Measurements from ENCODE around the gene ST3GAL3. TPM values are rescaled to one million over a fixed set of nuclear protein-coding genes. Genes with fewer than 3 reads are reported as not detected.

ST3GAL3 gene
- polyA plus RNA-seq, 3 donors from 2014 or later = 0.08 to 8.1 (median 3.8) TPM

DNA sequence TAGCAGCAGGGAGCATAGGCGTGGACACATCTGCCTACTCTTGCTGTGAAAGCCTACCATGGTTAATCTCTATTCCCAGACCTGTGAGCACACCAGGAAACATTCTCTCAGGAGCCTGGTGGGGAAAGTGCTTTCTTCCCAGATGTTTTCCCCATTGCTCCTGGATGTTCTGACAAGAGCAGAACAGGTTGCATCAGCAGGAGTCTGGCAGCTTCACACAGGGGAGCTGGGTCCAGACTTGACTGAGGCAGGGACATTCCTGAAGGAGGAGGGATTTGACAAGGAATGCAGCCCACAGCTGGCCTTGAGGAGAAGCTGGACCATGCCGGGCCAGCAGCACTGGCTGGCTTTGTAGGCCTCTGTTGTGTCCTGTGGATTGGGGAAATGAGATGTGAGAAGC is 205.3 kb downstream of the ST3GAL3 start:
- H3K4me1 Mint-ChIP-seq = no peaks in the 10 kb centered on the region
- DNase-seq = no peak
- H3K9me3 Mint-ChIP-seq = no peaks in the 10 kb centered on the region
- peaks cover 0 to 23% (median 4%) of the 10 kb centered on the region in 3 donors for H3K36me3 Mint-ChIP-seq
- H3K27me3 Mint-ChIP-seq (ENCODE audit: low read depth in 3 of 3) = peaks cover 0 to 4% (median 0%) of the 10 kb centered on the region in 3 donors
- no peak overlapping the region for H3K4me3 Mint-ChIP-seq
- peak overlapping the region in 1 of 6 donors; percentile 41 for H3K27ac Mint-ChIP-seq

DNA sequence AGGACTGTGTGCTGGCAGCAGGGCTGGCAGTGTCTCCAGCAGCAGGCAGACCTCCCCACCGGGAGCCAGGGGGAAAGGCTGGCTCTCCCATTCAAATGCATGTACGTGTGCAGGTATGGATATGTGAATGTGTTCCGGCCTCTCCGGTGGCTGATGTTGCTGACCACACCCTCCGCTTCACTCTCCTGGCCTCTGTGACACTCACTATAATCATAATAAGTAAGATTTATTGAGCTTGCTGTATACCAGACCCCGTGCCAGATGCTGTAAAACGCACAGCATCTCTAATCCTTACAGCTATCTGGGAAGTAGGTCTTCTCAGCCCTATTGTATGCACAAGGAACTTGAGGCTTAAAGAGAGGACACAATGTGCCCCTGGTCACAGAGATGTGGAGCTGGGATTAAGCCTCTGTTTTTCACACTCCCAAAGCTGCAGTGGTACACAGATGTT is 205.7 kb downstream of the ST3GAL3 start:
- Mint-ChIP-seq H3K4me1 (no peaks in the 10 kb centered on the region), H3K4me3 (no peak overlapping the region), H3K36me3 (peaks cover 0 to 18% (median 2%) of the 10 kb centered on the region in 3 donors), H3K27me3 (ENCODE audit: low read depth in 3 of 3) (peaks cover 0 to 4% (median 0%) of the 10 kb centered on the region in 3 donors), H3K9me3 (no peaks in the 10 kb centered on the region), H3K27ac (no peak overlapping the region)
- DNase-seq = no peak

DNA sequence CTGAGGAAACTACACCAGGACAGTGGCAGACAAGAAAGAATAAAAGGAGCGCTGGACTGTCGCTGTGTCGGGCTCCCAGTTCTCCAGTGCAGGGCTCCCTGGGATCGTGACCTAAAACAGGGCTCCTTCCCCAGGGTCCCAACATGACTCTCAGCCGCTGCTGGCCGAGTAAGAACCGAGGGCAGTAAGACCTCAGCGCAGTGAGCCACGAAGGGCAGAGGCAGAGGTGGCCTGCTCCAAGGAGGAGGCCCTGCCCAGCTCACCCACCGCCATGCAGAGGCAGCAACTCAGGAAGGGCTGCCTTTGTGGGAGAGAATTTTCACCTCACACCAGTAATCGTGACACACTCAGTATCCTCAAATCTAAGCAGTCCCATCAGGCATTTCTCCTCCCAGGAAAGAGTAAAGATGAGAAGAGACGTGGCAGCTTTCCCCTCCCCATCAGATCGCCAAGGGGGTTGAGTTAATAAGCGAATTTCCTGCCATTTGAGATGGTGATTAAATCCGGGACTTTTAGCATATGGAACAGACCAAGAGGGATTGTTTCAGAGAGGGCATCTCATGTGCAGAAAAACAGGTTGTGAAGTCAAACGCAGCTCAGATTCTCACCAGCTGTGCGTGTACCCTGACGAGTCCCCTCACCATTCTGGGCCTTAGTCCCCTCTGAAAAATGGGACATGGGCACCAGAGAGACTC is 206.5 kb downstream of the ST3GAL3 start:
- Mint-ChIP-seq H3K36me3 (peaks cover 0 to 15% (median 0%) of the 10 kb centered on the region in 3 donors), H3K4me3 (no peak overlapping the region), H3K27ac (no peak overlapping the region), H3K4me1 (no peaks in the 10 kb centered on the region), H3K27me3 (ENCODE audit: low read depth in 3 of 3) (peaks cover 0 to 4% (median 0%) of the 10 kb centered on the region in 3 donors), H3K9me3 (no peaks in the 10 kb centered on the region)
- no peak for DNase-seq

DNA sequence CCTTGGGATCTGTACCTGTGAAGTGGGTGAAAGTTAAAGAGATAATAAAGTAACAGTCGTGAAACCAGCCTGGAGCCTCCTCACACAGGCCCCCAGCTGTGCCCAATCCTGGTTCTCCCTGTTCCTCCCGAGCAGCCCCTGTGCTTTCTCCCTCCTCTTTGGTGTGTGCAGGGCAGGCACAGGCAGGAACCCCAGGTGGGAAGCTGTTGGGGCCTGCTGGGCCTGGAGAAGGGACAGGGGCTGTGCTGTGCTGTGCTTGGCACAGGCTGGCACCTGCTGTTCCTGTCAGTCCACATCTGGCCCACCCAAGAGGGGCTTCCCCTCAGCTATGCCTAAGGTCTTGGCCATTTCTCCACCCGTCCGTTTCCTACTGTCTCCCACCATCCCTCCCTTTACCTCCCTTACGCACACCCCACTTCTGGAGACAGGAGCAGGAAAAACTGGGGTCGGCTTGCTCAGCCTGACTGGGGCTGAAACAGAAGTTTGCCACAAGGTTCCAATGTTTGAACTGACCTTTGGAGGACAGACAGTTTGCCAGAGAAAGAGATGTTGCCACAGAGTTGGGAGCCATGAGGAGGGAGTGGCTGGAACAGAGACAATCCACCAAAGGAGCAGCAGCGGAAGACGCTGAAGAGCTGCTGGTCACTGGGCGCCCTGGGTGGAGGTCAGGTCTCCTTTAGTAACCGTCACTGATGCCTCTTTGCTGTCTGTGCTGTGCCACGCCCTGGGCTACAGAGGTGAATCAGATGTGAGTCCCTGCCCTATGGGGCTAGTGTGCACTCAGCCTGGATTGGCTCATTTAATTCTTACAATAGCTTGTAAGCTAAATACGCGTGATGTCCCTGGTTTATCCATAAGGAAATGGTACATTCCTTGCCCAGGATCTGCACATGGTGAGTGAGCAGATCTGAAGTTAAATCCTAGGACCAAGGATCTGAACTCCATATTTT is 207.5 kb downstream of the ST3GAL3 start:
- H3K9me3 Mint-ChIP-seq = no peaks in the 10 kb centered on the region
- peak overlapping the region in 1 of 6 donors; percentile 23 for H3K27ac Mint-ChIP-seq

DNA sequence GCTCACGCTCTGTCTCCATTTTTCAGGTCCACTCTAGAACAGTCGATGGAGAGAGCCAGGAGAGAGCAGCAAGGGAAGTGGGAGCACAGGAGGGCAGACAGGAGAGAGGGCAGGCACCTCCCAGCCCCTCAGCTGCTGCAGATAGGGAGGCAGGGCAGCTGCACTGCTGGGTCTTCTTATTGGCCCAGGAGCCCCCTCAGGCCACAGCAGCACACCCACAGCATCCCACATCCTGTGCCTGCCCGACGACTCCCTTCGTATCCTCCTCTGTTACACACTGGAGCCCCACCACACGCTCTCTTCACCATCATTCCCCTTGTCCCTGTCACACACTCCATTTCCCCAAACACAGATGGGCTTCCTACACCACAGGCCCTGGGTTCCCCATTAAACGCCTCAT is 212.6 kb downstream of the ST3GAL3 start:
- H3K36me3 Mint-ChIP-seq = peaks cover 0 to 13% (median 5%) of the 10 kb centered on the region in 3 donors
- H3K27ac Mint-ChIP-seq = no peak overlapping the region
- no peak for DNase-seq
- H3K9me3 Mint-ChIP-seq = no peaks in the 10 kb centered on the region
- H3K4me1 Mint-ChIP-seq = no peaks in the 10 kb centered on the region
- H3K27me3 Mint-ChIP-seq (ENCODE audit: low read depth in 3 of 3) = peaks cover 0 to 2% (median 0%) of the 10 kb centered on the region in 3 donors
- H3K4me3 Mint-ChIP-seq = no peak overlapping the region

More for the DNA sequence above, 207.5 kb downstream of the ST3GAL3 start:
- no peaks in the 10 kb centered on the region for H3K4me1 Mint-ChIP-seq
- peaks cover 0 to 5% (median 0%) of the 10 kb centered on the region in 3 donors for H3K36me3 Mint-ChIP-seq
- peaks cover 0 to 2% (median 0%) of the 10 kb centered on the region in 3 donors for H3K27me3 Mint-ChIP-seq (ENCODE audit: low read depth in 3 of 3)
- DNase-seq = no peak
- H3K4me3 Mint-ChIP-seq = no peak overlapping the region

DNA sequence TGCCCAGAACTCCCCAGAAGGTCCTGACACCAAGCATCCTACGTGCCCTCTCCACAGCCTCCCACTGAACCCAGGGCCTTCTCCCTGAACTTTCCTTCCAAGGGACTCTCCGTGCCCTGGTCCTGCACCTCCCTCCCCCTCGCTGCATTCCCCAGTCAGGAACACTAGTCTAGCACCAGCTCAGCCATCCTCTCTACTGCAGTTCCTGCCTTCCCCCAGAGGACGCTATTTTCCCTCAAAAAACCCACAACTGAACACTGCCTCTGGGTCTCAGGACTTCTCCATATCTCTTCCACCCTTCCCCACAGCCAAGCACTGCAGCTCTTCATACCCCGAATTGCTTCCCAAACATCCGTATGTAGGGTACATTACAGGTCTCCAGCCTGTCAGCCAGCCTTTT is 213.7 kb downstream of the ST3GAL3 start:
- Mint-ChIP-seq H3K4me3 (no peak overlapping the region), H3K4me1 (no peaks in the 10 kb centered on the region), H3K36me3 (peaks cover 7 to 20% (median 11%) of the 10 kb centered on the region in 3 donors), H3K27ac (no peak overlapping the region), H3K27me3 (ENCODE audit: low read depth in 3 of 3) (peaks cover 0 to 2% (median 1%) of the 10 kb centered on the region in 3 donors), H3K9me3 (no peaks in the 10 kb centered on the region)
- no peak for DNase-seq

DNA sequence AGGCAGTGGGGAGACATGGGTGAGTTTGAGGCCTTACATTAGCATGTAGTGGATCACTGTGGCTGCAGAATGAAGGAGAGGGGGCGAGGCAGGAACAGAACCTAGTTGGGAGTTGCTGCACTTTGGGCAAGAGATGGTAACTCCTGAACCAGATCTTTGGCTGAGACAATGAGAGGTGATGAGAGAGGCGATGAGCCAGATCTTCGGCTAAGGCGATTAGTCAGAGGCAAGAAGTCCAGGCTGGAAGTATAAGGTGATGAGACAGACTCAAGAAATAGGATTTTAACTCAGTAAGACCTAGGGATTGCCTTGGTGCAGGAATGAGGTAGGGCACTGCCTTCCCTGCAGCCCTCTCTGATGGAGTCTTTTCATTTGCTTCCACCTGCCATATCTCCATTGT is 217.2 kb downstream of the ST3GAL3 start:
- peaks cover 8 to 24% (median 16%) of the 10 kb centered on the region in 3 donors for H3K36me3 Mint-ChIP-seq
- no peaks in the 10 kb centered on the region for H3K4me1 Mint-ChIP-seq
- no peak for DNase-seq
- H3K9me3 Mint-ChIP-seq = no peaks in the 10 kb centered on the region
- no peak overlapping the region for H3K4me3 Mint-ChIP-seq
- peaks cover 0 to 2% (median 1%) of the 10 kb centered on the region in 3 donors for H3K27me3 Mint-ChIP-seq (ENCODE audit: low read depth in 3 of 3)
- no peak overlapping the region for H3K27ac Mint-ChIP-seq

DNA sequence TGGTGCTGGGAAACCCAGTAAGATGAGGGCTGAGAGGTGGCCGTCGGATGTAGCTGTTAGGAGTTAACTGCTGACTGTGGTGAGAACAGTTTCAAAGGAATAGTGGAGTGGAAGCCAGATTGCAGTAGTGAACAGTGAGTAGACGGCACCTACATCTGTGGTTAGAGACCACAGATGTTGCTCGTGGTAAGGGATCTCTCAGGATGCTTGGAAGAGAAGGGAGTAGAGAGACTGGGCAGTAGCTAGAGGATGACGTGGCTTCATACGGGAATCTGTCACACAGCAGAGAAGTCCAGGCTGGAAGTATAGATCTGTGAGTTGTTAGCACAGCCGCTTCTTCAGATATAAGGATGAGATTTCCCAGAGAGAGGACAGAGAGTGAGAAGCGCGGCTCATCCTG is 218.5 kb downstream of the ST3GAL3 start:
- no peak for DNase-seq
- H3K36me3 Mint-ChIP-seq = peaks cover 8 to 24% (median 16%) of the 10 kb centered on the region in 3 donors
- no peak overlapping the region for H3K4me3 Mint-ChIP-seq
- H3K4me1 Mint-ChIP-seq = no peaks in the 10 kb centered on the region
- H3K9me3 Mint-ChIP-seq = no peaks in the 10 kb centered on the region
- peaks cover 0 to 4% (median 1%) of the 10 kb centered on the region in 3 donors for H3K27me3 Mint-ChIP-seq (ENCODE audit: low read depth in 3 of 3)
- H3K27ac Mint-ChIP-seq = peak overlapping the region in 1 of 6 donors; percentile 32

DNA sequence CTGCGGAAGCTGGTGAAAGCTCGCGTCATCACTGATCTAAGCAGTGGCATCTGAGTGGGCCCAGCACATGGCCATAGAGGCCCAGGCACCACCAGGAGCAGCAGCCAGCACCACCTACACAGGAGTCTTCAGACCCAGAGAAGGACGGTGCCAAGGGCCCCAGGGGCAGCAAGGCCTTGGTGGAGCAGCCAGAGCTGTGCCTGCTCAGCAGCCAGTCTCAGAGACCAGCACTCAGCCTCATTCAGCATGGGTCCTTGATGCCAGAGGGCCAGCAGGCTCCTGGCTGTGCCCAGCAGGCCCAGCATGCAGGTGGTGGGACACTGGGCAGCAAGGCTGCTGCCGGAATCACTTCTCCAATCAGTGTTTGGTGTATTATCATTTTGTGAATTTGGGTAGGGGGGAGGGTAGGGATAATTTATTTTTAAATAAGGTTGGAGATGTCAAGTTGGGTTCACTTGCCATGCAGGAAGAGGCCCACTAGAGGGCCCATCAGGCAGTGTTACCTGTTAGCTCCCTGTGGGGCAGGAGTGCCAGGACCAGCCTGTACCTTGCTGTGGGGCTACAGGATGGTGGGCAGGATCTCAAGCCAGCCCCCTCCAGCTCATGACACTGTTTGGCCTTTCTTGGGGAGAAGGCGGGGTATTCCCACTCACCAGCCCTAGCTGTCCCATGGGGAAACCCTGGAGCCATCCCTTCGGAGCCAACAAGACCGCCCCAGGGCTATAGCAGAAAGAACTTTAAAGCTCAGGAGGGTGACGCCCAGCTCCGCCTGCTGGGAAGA is 223.0 kb downstream of the ST3GAL3 start:
- H3K4me1 Mint-ChIP-seq = peaks cover 0 to 6% of the 10 kb centered on the region in 2 donors
- H3K9me3 Mint-ChIP-seq = peaks cover 0 to 1% (median 0%) of the 10 kb centered on the region in 6 donors
- H3K27me3 Mint-ChIP-seq (ENCODE audit: low read depth in 3 of 3) = peaks cover 6 to 12% (median 11%) of the 10 kb centered on the region in 3 donors
- H3K27ac Mint-ChIP-seq = no peak overlapping the region
- H3K4me3 Mint-ChIP-seq = no peak overlapping the region
- no peak for DNase-seq
- H3K36me3 Mint-ChIP-seq = peaks cover 8 to 11% (median 11%) of the 10 kb centered on the region in 3 donors

DNA sequence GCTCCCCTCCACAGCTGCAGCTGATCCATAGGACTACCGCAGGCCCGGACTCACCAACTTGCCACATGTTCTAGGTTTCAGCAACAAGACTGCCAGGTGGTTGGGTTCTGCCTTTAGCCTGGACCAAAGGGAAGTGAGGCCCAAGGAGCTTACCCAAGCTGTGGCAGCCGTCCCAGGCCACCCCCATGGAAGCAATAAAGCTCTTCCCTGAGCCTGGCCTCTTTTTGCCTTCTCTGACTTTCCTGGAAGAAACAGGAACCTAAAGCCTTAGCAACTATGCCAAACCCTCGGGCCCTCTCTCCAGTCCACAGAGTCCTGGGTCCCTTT is 223.6 kb downstream of the ST3GAL3 start:
- Mint-ChIP-seq H3K9me3 (peaks cover 0 to 1% (median 0%) of the 10 kb centered on the region in 6 donors), H3K4me3 (no peak overlapping the region), H3K4me1 (peaks cover 0 to 8% of the 10 kb centered on the region in 2 donors), H3K27ac (no peak overlapping the region), H3K36me3 (peaks cover 2 to 6% (median 5%) of the 10 kb centered on the region in 3 donors), H3K27me3 (ENCODE audit: low read depth in 3 of 3) (peaks cover 8 to 13% (median 11%) of the 10 kb centered on the region in 3 donors)
- no peak for DNase-seq

DNA sequence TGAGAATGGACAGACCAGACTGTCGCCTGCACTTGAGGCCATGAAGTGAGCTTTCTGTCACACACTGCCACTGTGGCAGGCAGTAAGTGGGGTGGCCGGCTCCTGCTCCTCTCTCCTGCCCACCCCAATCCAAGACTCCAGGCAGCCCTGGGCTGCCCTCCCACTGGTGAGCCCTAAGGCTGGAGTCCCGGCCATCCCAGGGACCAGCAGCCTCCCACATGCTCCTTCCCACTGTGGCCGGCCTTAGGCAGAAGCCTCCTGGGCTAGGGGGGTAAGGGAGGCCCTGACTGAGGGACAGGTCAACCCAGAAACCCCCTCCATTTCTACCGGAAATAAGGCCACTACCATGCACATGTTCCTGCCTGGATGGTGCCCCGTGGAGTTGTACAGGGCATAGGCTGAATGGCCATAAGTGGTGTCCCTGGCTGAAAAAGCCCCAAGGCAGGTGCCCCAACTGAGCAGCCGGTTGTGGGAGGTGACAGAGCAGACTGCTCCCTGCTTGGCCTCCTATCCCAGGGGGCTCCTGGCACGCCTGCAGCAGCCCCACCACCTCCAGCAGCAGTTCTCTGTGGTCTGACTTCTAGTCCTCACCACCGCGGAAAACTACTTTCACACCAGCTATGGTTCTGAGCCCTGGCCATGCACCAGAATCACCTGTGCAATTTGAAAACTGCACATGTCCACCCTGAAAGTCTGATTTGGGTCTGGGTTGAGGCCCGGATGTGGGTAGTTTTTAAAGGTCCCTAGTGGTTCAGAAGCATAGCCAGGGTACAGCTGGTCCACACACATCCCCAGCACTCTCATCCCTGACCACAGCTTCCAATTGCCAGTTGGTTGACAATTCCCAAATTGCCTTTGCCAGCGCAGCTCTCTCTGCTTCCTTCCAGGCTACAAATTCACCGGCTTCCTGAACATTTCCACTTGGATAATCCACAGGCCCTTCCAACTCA is 224.7 kb downstream of the ST3GAL3 start:
- Mint-ChIP-seq H3K4me3 (no peak overlapping the region), H3K27me3 (ENCODE audit: low read depth in 3 of 3) (peaks cover 8 to 13% (median 11%) of the 10 kb centered on the region in 3 donors), H3K27ac (no peak overlapping the region), H3K9me3 (peaks cover 0 to 1% (median 0%) of the 10 kb centered on the region in 6 donors), H3K4me1 (peaks cover 0 to 11% of the 10 kb centered on the region in 2 donors), H3K36me3 (peaks cover 0 to 4% (median 0%) of the 10 kb centered on the region in 3 donors)
- no peak for DNase-seq

DNA sequence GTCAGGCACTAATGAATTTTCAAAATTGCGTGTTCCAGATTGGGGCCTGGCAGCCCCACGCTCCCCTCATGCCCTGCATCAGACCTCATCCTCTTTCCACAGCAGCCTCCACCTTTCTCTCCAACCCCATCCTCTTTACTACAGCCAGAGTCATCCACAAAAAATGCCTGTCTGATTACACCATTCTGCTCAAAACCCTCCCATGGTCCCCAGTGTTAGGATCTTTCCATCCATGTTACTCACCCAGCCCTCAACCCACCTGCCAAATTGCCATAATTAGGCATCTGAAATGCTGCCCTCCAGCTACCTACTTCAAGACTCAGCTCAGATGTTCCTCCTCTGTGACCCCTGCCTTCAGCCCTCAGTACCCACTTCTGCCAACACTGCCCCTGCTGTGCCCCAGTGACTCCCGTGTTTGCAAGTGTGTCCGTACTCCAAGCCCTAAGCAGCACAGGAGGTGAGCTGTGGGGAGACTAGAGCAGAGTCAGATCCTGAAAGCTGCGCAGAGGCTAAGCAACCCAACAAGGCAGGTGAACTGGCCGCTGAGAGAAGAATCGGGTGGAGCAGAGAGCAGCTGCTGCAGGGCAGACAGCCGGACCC is 225.6 kb downstream of the ST3GAL3 start:
- Mint-ChIP-seq H3K4me1 (peaks cover 0 to 11% of the 10 kb centered on the region in 2 donors), H3K27me3 (ENCODE audit: low read depth in 3 of 3) (peaks cover 8 to 13% (median 12%) of the 10 kb centered on the region in 3 donors), H3K4me3 (peak overlapping the region in 2 of 5 donors; percentile 7 to 18), H3K27ac (no peak overlapping the region), H3K36me3 (peaks cover 0 to 4% (median 3%) of the 10 kb centered on the region in 3 donors), H3K9me3 (peaks cover 0 to 1% (median 0%) of the 10 kb centered on the region in 6 donors)
- DNase-seq = no peak

All from immature natural killer cell (primary cell).